GM21526 (cell line): ENCODE measurements around the gene DENND6B.
"Not testable (repeated sequence)": the region's sequence is repeated elsewhere in the genome, so short reads cannot be mapped to it uniquely, and the experiment has no call there.

ENCODE experiments used
- ATAC-seq: cut with Tn5 transposase; IDR thresholded peaks from one replicate; pipeline ENCODE4 v1.9.1; 2021; ENCODE audit warnings: moderate library complexity; ENCODE audit not compliant: unreplicated experiment, low FRiP score

DENND6B gene

DNA sequence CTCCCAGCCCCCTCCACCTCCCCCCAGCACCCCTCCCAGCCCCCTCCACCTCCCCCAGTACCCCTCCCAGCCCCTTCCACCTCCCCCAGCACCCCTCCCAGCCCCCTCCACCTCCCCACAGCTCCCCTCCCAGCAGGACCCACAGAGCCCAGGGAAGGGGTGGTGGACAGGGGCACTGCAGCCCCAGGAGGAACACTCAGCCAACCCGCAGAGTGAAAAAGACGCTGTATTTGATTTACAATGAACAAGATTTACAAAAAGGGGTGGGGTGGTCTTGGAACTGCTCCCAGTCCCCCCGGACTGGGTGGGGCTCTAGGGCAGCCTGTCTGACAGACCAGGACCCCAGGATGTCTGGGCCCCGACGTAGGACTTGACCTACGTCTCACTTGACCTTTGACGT lies 52.0 kb downstream of the DENND6B start:
- ATAC-seq = no peak

- no peak for ATAC-seq
Observed at GRCh38 chr22:50274311-50274710, 52.5 kb downstream of the DENND6B start.

- not testable (repeated sequence) for ATAC-seq
Observed at GRCh38 chr22:50273781-50274180, 53.0 kb downstream of the DENND6B start.

GRCh38 chr22:50273352-50273751 lies 53.5 kb downstream of the DENND6B start:
- ATAC-seq = not testable (repeated sequence)

DNA sequence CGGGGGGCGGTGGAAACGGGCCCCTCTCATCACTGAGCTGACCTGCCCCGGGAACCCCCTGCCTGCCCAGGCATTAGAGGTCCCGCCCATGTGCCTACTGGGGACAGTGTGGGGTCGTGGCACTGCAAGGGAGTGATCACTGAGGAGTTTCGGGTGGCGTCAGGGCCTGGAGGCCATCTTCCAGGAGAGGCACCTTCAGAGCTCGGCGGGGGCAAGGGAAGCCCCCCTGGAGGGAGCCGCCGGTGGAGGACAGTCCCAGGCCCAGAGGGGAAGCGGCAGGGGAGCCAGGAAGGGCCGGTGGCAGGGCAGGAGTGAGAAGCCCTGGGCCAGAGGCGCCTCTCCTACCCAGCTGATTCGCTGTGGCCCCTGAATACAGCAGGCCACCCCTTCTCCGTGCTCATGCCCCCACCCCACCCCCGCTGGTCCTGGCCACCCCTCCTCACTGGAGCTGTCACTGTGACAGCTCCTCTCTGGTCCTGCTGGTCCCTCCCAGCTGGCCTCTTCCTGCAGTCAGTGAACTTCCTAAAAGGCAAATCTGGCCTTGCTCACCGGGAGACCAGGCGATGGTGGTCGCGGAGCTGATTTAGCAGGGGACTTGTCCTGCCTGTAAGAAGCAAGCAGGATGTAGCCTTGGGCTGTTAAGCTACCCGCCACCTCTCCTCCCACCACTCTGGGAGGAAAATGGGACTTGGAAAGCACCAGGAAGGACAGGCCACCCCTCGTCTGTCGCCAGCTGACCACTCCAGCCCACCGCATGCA lies 54.6 kb downstream of the DENND6B start:
- ATAC-seq = no peak

- ATAC-seq = no peak
Observed at GRCh38 chr22:50271519-50271970, 55.3 kb downstream of the DENND6B start.

DNA sequence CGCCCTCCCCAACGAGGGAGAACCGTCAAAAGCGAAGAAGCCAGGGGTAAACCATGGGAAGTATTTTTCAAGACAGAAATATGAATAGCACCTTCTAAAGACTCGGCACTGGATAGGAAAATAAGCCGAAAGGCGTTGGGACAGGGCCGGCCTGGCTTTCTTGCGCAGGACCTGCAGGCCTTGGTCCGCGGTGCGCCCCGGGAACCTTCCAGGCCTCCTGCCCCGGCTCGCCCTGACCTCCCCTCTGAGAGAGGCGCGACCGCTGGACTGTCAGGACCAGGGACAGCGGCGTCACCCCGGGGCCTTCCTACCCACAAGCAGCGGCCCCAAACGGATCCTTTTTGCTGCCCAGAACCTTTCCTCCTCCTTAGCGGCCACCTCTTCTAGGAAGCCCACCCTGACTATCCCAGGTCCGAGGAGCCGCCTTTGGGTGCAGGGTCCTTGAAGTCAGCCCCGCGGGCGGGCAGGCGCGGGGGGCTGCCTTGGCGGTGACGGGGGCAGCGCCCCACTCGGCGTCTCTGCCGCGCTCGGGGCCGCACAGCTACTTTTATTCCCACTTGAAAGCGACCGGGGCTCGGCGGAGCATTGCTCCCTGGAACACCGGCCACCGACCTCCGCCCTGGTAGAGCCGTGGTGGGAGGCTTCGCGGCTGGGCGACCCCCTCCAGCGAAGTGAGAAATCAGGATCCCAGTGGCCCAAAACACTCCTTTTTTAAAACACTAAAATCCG lies 56.0 kb downstream of the DENND6B start:
- no peak for ATAC-seq

- ATAC-seq = no peak
Observed at GRCh38 chr22:50269970-50270665, 56.7 kb downstream of the DENND6B start, which contains the start of gene MAPK11. TSS of gene MAPK11 (minus strand) at chr22:50270380. CDS start at chr22:50270292, 88 bp downstream.

GRCh38 chr22:50269573-50269969 lies 57.2 kb downstream of the DENND6B start:
- ATAC-seq = no peak

DNA sequence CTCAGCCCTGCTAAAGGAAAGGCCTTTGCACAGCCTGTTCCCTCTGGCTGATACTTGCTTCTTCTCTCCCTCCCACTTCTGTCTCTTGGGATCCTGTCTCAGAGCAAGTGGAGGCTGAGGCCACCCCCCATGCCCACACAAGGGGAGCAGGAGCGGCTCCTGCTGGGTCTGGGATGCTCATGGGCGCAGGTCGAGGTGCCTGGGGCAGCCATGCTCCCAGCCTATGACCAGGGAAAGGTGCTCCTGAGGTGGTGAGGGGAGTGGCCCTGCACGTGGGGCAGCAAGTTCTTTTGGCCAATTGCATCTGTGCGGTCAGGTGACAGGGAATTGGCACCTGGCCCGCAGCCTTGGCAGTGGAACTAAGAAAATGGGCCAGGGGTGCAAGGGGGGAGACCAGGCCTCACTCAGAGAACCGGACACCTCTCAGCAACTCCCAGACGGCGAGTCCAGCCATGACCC lies 58.1 kb downstream of the DENND6B start:
- no peak for ATAC-seq

- ATAC-seq = no peak
Observed at GRCh38 chr22:50267591-50268390, 59.0 kb downstream of the DENND6B start.

- ATAC-seq = no peak
Observed at GRCh38 chr22:50266994-50267393, 59.8 kb downstream of the DENND6B start.

- ATAC-seq = no peak
Observed at GRCh38 chr22:50264946-50265669, 61.7 kb downstream of the DENND6B start.

DNA sequence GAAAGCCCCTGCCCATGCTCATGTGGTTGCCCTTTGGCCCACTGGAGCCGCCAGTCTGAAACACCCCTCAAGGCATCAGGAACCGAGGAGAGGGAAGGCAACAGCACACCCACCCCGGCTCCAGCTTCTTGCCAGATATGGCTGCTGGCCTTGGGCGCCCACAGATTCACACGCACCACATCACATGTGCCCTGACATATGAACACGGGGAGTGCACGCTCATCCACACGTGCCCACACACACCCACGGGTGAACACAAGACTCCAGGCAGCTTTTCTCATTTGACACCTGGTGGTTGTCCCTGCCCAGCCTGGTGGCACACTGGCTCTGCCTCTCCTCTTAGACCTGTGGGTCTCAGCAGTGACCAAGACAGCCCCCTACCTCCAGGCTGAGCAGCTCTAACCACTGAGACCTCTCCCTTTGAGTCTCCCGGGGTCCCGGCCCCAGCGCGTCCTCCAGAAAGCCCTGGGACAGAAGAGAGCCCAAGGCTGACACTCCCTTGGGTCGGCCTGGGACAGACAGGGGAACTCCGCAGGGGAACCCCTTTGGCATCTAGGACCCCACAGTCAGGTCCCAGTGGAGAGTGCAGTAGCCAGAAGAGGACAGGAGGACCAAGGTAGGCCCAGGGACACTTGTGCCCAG lies 62.6 kb downstream of the DENND6B start:
- ATAC-seq = no peak

DNA sequence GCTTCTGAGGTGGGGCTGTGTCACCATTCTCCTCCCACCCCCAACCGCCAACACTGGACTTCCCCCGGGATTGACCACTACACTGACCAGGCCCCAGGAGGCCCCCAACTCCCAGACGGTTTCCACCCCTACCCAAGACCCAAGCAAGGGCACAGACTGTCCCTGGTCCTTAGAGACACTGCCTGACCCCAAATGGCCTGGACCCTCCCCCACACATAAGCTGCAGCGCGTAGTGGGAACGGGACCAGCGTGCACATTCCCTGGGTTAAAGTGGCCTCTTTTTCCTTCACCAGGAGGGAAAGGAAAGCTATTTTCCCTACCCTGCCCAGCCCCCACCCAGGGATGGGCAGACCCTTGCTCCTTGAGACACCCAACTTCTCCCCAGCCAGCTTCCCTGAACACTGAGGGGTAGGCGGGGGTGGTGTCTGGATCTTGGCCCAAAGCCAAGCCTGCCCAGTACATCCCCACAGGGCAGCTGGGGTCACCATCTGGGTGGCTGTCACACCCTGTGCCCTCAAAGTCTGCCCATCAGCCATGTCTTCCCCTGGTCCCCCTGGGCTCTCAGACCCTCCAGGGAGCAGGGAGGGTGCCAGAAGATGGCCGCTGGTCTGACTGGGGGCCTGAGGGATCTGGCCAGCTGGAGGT lies 63.7 kb downstream of the DENND6B start:
- no peak for ATAC-seq

DNA sequence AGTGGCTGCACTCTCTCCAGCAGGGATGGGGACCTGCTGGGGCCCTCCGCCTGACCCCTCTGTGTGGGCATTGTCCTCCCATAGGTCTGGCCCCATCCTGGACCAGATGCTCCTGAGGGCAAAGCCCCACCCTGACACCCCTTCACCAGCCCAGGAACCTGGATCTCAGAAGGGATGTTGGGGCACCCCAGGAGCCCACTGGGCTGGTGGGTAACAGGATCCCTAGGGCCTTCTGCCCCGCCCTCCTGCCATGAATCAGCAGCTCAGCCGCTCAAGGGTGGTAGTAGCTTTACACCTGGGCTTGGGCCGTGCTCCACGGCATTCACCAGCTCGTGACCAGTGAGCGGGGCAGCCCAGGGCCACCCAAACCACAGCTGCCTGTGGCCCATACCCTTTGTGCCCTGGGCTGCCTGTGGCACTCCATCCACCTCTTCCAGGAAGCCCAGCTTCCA lies 64.3 kb downstream of the DENND6B start:
- ATAC-seq = no peak

DNA sequence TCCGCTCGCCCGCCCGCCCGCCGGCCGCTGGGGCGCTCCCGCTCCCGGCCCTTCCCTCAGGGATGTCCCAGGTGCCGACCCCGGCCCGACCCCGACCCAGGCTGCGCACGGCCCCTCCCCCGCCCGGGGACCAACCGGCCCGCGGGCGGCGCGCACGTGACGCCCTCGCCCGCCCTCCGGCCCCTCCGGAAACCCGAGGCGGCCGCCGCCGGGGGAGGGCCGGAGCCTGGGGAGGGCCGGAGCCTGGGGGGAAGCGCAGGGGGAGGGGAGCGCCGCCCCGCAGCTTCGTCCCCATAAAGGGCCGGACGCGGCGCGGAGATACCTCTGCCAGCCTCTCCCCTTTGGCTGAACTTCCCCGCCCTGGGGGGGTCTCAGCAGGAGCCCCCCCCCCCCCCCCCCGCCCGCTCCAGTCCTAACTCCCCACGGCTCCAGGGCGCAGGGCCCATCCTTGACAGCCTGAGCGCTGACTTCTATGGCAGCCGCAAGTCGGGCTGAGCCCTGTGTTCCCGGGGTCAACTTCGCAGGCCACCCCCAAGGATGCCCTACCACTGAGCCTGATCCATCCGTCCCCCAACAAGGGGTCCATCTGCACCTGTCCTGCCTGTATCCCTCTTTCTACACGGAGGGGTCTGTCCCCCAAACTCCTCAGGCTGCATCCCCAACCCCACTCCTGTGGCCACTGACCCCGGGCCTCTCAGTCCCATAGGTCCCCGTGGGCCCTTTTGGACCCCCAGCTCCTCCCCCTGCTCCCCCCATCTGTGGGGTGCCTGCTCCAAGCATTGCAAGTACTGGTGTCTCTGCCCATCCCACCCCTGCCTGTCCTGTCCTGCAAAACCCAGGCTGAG lies 65.0 kb downstream of the DENND6B start, which contains the start of gene MAPK12:
Gene MAPK12 (minus strand): TSS at position 69 of the 845 bp plus-strand sequence. CDS start 174 bp downstream, outside the sequence.
- no peak for ATAC-seq
